GM23338 (cell line): ENCODE data around the gene POGZ.

Experiments
- CREB1 ChIP-seq: fragments of 250-450 bp; sonication (Bioruptor Pico); IDR thresholded peaks from 2 replicates; pipeline ENCODE4 v1.5.0; 2020; ENCODE audit warnings: low read depth, mild to moderate bottlenecking, moderate library complexity
- CTCF ChIP-seq, 2 experiments: fragments of 200-600 bp in 1 of 2; sonication (generic) in 1 of 2; conservative IDR thresholded peaks; 2 replicates each; pipeline versions ENCODE4 v1.5.1 to v1.6.1; 2016 to 2017; ENCODE audit warnings: antibody characterized with exemption in 2 of 2, low read depth in 2 of 2, mild to moderate bottlenecking in 2 of 2, moderate library complexity in 1 of 2
- ETS1 ChIP-seq: IDR thresholded peaks from 2 replicates; pipeline ENCODE4 v1.6.1; 2016; ENCODE audit warnings: antibody characterized with exemption
- EZH2 ChIP-seq: fragments of 200-600 bp; sonication (generic); IDR thresholded peaks from one replicate; pipeline ENCODE4 v1.8.0; 2017; ENCODE audit warnings: antibody characterized with exemption, mild to moderate bottlenecking, low read depth; ENCODE audit not compliant: unreplicated experiment
- EZH2phosphoT487 ChIP-seq: fragments of 200-600 bp; sonication (generic); IDR thresholded peaks from one replicate; pipeline ENCODE4 v1.8.1; 2018; ENCODE audit warnings: antibody characterized with exemption; ENCODE audit not compliant: unreplicated experiment
- JUNB ChIP-seq: IDR thresholded peaks from one replicate; pipeline ENCODE4 v1.6.1; 2016; ENCODE audit warnings: antibody characterized with exemption; ENCODE audit not compliant: unreplicated experiment
- POLR2AphosphoS5 ChIP-seq: IDR thresholded peaks from 2 replicates; pipeline ENCODE4 v1.6.1; 2016; ENCODE audit warnings: antibody characterized with exemption, low read depth
- ZNF331 ChIP-seq: fragments of 250-450 bp; sonication (Bioruptor Pico); IDR thresholded peaks from 2 replicates; pipeline ENCODE4 v1.5.0; 2020; ENCODE audit warnings: low read depth, mild to moderate bottlenecking, moderate library complexity
- TF ChIP-seq, protein P1 (sequence below): IDR thresholded peaks from one replicate; pipeline ENCODE4 v1.6.1; 2018; ENCODE audit warnings: antibody characterized with exemption; ENCODE audit not compliant: unreplicated experiment

GRCh38 chr1:151405187-151405951 lies 53.9 kb downstream of the POGZ start:
- TF ChIP-seq EZH2 (no peak), CTCF (conservative IDR thresholded peaks at IDR 0.05; ENCODE audit: low read depth in 2 of 2) (no peak), CREB1 (CRISPR knock-in tag) (no peak), POLR2AphosphoS5 (no peak), EZH2phosphoT487 (no peak), ZNF331 (no peak), JUNB (no peak), ETS1 (no peak)
- TF ChIP-seq, protein P1, sequence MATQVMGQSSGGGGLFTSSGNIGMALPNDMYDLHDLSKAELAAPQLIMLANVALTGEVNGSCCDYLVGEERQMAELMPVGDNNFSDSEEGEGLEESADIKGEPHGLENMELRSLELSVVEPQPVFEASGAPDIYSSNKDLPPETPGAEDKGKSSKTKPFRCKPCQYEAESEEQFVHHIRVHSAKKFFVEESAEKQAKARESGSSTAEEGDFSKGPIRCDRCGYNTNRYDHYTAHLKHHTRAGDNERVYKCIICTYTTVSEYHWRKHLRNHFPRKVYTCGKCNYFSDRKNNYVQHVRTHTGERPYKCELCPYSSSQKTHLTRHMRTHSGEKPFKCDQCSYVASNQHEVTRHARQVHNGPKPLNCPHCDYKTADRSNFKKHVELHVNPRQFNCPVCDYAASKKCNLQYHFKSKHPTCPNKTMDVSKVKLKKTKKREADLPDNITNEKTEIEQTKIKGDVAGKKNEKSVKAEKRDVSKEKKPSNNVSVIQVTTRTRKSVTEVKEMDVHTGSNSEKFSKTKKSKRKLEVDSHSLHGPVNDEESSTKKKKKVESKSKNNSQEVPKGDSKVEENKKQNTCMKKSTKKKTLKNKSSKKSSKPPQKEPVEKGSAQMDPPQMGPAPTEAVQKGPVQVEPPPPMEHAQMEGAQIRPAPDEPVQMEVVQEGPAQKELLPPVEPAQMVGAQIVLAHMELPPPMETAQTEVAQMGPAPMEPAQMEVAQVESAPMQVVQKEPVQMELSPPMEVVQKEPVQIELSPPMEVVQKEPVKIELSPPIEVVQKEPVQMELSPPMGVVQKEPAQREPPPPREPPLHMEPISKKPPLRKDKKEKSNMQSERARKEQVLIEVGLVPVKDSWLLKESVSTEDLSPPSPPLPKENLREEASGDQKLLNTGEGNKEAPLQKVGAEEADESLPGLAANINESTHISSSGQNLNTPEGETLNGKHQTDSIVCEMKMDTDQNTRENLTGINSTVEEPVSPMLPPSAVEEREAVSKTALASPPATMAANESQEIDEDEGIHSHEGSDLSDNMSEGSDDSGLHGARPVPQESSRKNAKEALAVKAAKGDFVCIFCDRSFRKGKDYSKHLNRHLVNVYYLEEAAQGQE: no peak
